ENCODE measurements around the gene CBR4.

CBR4 gene

GRCh38 chr4:169032883-169033645 is 23.0 kb upstream of the CBR4 start:
- DNase-seq, result no peak

GRCh38 chr4:169032194-169032593 is 22.1 kb upstream of the CBR4 start:
- DNase-seq, result no peak

GRCh38 chr4:169031392-169031791 is 21.3 kb upstream of the CBR4 start:
- DNase-seq, result no peak

- DNase-seq, result no peak
These were observed 20.5 kb upstream of the CBR4 start for GRCh38 chr4:169030562-169030982.

GRCh38 chr4:169029947-169030346 is 19.9 kb upstream of the CBR4 start:
- no peak for DNase-seq

- DNase-seq, result no peak
These were observed 17.6 kb upstream of the CBR4 start for GRCh38 chr4:169027663-169028062.

GRCh38 chr4:169025184-169025583 is 15.1 kb upstream of the CBR4 start:
- no peak for DNase-seq

GRCh38 chr4:169024762-169025161 is 14.7 kb upstream of the CBR4 start:
- no peak for DNase-seq

GRCh38 chr4:169018406-169018805 is 8.4 kb upstream of the CBR4 start:
- no peak for DNase-seq

- DNase-seq, result no peak
These were observed 7.9 kb upstream of the CBR4 start for GRCh38 chr4:169017971-169018370.

GRCh38 chr4:169015186-169015623 is 5.2 kb upstream of the CBR4 start:
- no peak for DNase-seq

- DNase-seq, result no peak
These were observed 4.5 kb upstream of the CBR4 start for GRCh38 chr4:169014586-169014985.

- DNase-seq, result no peak
These were observed 3.3 kb upstream of the CBR4 start for GRCh38 chr4:169013396-169013795.

GRCh38 chr4:169012049-169012448 is 2.0 kb upstream of the CBR4 start:
- DNase-seq, result no peak

GRCh38 chr4:169009286-169010124 is 550 bp downstream of the CBR4 start:
- DNase-seq, result peak; percentile 60

- DNase-seq, result no peak
These were observed 4.5 kb downstream of the CBR4 start for GRCh38 chr4:169005453-169006099.

GRCh38 chr4:169000315-169000714 is 9.7 kb downstream of the CBR4 start:
- DNase-seq, result no peak

- DNase-seq, result no peak
These were observed 10.2 kb downstream of the CBR4 start for GRCh38 chr4:168999809-169000208.

GRCh38 chr4:168998596-168998995 is 11.5 kb downstream of the CBR4 start:
- DNase-seq, result no peak

- DNase-seq, result no peak
These were observed 14.3 kb downstream of the CBR4 start for GRCh38 chr4:168995537-168996295.

GRCh38 chr4:168994958-168995357 is 15.1 kb downstream of the CBR4 start:
- no peak for DNase-seq

- no peak for DNase-seq
These were observed 16.1 kb downstream of the CBR4 start for GRCh38 chr4:168993714-168994510.
